Fibroblast of mammary gland (primary cell): ENCODE measurements around the gene IRAG1.

ENCODE experiments used
- DNase-seq: peaks from one replicate; pipeline ENCODE4 v3.0.0-alpha.2; 2010; ENCODE audit warnings: low read depth
- H3K4me3 ChIP-seq: 2 replicates; pipeline ENCODE4 v1.5.1; 2011; ENCODE audit warnings: low read depth, mild to moderate bottlenecking, low read length, moderate library complexity; ENCODE audit not compliant: control insufficient read depth
- TF ChIP-seq, protein P1 (sequence below): conservative IDR thresholded peaks from 2 replicates; pipeline ENCODE4 v1.5.1; 2011; ENCODE audit warnings: low read depth, low read length, inconsistent platforms; ENCODE audit not compliant: control insufficient read depth, insufficient read depth

The IRAG1 gene

DNA sequence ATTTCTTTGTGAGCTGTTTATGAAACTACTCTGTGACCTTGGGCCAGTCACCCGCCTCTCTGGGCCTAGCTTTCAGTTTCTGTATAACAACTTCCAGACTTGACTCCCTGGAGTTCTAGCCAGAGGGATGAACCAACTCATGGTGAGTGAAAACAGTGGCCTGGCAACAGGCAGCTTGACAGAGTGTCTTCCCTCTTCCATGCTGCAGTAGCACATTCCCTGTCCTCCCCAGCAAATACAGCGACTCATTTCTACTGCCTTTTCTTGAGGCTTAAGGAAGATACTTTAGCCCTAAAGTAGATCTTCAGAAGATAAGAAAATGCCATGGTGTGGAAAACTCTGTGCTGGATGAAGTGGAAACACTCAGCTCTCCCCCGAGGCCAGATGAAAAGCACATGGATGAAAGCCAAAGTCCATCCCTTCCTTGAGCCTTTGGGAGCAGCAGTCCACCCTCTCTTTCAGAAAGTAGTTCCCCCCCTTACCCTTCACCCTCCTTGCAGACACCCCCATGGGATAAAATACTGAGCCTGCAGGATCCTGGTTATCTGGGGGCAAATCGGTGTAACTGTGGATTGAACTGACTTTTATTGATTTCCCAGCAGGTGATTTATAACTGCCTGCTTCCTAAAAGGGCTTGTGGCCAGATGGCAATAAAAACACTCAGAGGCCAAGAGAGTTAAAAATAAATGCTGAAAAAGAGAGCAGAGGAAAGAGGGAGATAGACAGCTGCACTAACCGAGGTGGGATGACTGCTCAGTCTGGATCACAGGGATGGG, 24.1 kb downstream of the IRAG1 start:
- no peak overlapping the region for H3K4me3 ChIP-seq
- DNase-seq: peak; percentile 70
- TF ChIP-seq, protein P1, sequence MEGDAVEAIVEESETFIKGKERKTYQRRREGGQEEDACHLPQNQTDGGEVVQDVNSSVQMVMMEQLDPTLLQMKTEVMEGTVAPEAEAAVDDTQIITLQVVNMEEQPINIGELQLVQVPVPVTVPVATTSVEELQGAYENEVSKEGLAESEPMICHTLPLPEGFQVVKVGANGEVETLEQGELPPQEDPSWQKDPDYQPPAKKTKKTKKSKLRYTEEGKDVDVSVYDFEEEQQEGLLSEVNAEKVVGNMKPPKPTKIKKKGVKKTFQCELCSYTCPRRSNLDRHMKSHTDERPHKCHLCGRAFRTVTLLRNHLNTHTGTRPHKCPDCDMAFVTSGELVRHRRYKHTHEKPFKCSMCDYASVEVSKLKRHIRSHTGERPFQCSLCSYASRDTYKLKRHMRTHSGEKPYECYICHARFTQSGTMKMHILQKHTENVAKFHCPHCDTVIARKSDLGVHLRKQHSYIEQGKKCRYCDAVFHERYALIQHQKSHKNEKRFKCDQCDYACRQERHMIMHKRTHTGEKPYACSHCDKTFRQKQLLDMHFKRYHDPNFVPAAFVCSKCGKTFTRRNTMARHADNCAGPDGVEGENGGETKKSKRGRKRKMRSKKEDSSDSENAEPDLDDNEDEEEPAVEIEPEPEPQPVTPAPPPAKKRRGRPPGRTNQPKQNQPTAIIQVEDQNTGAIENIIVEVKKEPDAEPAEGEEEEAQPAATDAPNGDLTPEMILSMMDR: no peak

DNA sequence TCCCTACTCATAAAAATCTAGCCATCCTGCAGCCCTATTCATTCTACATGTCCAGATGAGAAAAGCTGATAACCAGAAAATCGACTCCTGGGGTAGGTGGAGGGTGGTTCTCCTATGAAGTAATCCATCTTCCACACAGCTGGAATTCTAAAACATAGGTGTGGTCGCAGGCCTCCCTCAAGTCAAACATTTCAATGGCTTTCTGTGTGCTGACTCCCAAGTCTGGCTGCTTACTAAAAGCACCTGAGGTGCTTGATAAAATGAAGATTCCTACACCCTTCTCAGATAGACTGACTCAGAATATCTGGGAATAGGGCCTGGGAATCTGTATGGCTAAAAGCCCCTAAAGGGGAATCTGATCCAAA, 26.1 kb downstream of the IRAG1 start:
- TF ChIP-seq, protein P1: no peak
- H3K4me3 ChIP-seq: no peak overlapping the region
- DNase-seq: no peak

DNA sequence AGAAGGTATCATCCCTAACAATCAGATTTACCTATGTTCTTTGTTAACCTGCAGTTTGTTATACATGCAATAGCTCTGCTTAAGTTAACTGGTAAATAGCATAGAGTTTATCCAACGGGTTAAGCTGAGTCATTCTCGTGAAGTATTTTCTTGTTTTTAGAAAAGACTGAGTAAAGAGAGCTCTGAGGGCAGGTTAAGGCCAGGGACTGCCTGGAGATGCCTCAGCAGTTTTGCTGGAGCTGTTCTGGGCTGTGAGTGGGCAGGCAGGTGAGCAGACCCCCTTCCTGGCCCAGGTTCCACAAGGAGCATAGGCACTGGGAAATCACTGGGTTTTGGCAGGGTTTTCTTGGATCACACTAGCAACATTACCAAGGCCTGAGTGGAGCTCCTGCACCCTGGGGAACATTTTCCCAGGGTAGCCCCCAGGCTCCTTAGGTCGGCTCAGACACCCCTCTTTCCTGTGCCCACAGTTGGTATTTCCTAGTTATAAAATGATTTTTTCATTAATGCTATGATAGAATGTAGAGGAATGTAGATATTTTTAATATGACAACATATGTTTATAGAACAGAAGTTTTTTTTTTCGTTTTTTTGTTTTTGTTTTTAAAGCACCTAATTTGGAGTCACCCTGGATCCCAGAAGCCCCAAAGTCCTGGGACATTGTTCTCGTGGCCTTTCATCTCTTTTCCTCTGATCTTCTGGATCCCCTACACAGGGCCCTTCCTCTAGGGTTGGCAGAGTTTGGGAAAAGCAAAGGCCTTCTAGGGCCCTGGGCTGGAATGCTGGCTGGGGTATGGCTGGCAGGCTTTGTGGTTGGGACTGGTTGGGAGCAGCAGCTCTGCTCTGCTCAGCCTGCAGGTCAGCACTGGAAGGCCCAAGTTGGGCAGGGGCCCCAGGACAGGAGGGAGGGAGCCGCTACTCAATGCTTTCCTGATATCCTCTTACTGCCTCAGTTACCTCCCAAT, 26.7 kb downstream of the IRAG1 start:
- DNase-seq: peak; percentile 43
- TF ChIP-seq, protein P1: no peak
- no peak overlapping the region for H3K4me3 ChIP-seq

DNA sequence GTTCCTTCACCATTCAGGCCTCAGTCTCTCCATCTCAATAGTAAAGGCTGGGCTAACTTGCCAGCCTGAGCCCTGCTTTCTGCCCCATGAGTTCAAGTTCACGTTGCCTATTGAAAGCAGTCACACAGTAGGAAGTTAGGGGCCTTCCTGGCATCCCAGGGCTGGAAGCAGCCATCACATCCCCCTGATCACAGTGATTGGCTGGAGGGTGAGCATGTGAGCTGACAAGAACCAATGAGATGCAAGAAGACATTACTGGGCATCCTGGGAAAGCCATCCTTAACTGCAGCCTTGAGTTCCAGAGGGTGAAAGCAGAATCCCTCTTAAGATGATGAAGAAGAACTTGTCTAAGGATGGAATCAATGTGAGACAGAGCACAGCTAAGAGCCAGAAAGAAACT, 29.1 kb downstream of the IRAG1 start:
- TF ChIP-seq, protein P1: no peak
- no peak for DNase-seq

DNA sequence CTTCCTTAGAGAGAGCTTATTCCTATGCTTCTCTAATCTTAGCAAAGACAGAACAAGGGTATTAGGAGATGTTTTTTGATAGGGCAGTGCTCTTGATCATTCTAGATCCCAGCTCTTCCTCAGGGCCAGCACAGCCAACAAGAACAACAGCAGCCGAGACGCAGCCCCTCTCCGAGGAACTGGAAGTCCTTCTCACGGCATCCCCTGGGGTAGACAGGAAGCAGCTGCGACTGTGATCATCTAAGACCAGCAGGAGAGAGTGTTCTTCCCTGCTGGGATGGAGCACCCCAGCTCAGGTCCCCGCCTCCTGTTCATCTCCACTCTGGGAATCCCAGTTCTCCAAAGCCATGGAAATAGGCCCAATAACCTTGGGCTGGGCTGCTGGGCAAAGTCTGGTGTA, 29.6 kb downstream of the IRAG1 start:
- H3K4me3 ChIP-seq: no peak overlapping the region
- DNase-seq: no peak
- TF ChIP-seq, protein P1: no peak

More for the DNA sequence above, 29.1 kb downstream of the IRAG1 start:
- no peak overlapping the region for H3K4me3 ChIP-seq

DNA sequence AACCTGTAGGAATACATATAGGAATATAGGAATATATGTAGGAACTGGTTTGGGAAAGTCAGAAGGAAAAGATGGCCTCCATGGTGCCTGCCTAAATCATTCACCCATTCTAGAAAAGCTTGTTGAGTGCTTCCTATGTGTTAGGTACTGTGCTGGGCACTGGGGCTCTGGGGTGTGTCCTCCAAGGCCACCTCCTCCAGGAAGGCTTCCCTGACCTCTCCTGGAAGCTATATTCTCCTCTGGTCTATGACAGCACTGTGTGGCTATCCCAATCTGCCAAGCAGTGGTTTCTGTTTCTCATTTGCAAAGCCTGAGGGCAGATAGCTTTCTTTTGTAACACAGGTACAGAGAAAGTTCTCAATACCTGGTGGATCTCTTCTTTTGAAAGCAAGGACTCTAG, 30.2 kb downstream of the IRAG1 start:
- TF ChIP-seq, protein P1: no peak
- no peak for DNase-seq
- no peak overlapping the region for H3K4me3 ChIP-seq
